Activated naive CD8-positive, alpha-beta T cell treated with anti-CD3 and anti-CD28 coated beads, Interleukin-2, amount 50 U/mL, for 16 hours (primary cell): ENCODE data around the gene FGF14.

Experiments used
- DNase-seq: peaks from one replicate; pipeline ENCODE4 v3.0.0-alpha.2; 2020; ENCODE audit warnings: low read depth, low spot score

The FGF14 gene

GRCh38 chr13:102401766-102402165, at the start of gene FGF14:
TSS of gene FGF14 (minus strand) at chr13:102402048.
- DNase-seq = no peak

- no peak for DNase-seq
These were observed 41.4 kb upstream of the FGF14 start for GRCh38 chr13:102443249-102443648.

GRCh38 chr13:102441085-102441484, 39.2 kb upstream of the FGF14 start:
- DNase-seq = no peak

- no peak for DNase-seq
These were observed 38.5 kb upstream of the FGF14 start for GRCh38 chr13:102440259-102440936.

- no peak for DNase-seq
These were observed 20.8 kb upstream of the FGF14 start for GRCh38 chr13:102422690-102423089.

- no peak for DNase-seq
These were observed 3.8 kb upstream of the FGF14 start for GRCh38 chr13:102405499-102406100.

- DNase-seq = no peak
These were observed 442 bp upstream of the FGF14 start for GRCh38 chr13:102402290-102402689.

GRCh38 chr13:102401265-102401664, 583 bp downstream of the FGF14 start:
- no peak for DNase-seq

- no peak for DNase-seq
These were observed 1.1 kb downstream of the FGF14 start for GRCh38 chr13:102400675-102401145.

- no peak for DNase-seq
These were observed 1.8 kb downstream of the FGF14 start for GRCh38 chr13:102399791-102400674.

GRCh38 chr13:102395939-102396338, 5.9 kb downstream of the FGF14 start:
- no peak for DNase-seq

- no peak for DNase-seq
These were observed 6.7 kb downstream of the FGF14 start for GRCh38 chr13:102395174-102395573.

GRCh38 chr13:102394158-102395053, 7.4 kb downstream of the FGF14 start:
- DNase-seq = peak; percentile 90

- no peak for DNase-seq
These were observed 9.2 kb downstream of the FGF14 start for GRCh38 chr13:102392481-102393209.

GRCh38 chr13:102386461-102386860, 15.4 kb downstream of the FGF14 start:
- DNase-seq = no peak

- no peak for DNase-seq
These were observed 21.8 kb downstream of the FGF14 start for GRCh38 chr13:102380012-102380411.

GRCh38 chr13:102376318-102376717, 25.5 kb downstream of the FGF14 start:
- DNase-seq = no peak

- DNase-seq = no peak
These were observed 27.1 kb downstream of the FGF14 start for GRCh38 chr13:102374726-102375125.

- DNase-seq = no peak
These were observed 27.6 kb downstream of the FGF14 start for GRCh38 chr13:102374233-102374632.

GRCh38 chr13:102373221-102373620, 28.6 kb downstream of the FGF14 start:
- DNase-seq = no peak

GRCh38 chr13:102369302-102369701, 32.5 kb downstream of the FGF14 start:
- DNase-seq = no peak
